ENCODE results near the gene CBX6.

CBX6 gene

GRCh38 chr22:38901111-38901641, 29.2 kb upstream of the CBX6 start:
- TF ChIP-seq EZH2phosphoT487 (IDR thresholded peaks at IDR 0.05; ENCODE audit: low read depth) = no peak
- no peak for TF ChIP-seq CTCF (IDR thresholded peaks at IDR 0.05; ENCODE audit: low read depth, low read length)
- H3K27me3 ChIP-seq (ENCODE audit: low read depth, low read length) = 0 out of 2 replicates have a peak, but pooled peaks cover 8% of the 10 kb centered on the region
- H3K36me3 ChIP-seq (replicated peaks; ENCODE audit: low read depth, low read length) = peaks cover 4% of the 10 kb centered on the region
- no peak overlapping the region for H3K9ac ChIP-seq (ENCODE audit: low read length)
- H3K9me3 ChIP-seq (ENCODE audit: insufficient read depth, low read length) = peaks cover 13% of the 10 kb centered on the region; the same call in 1 of the 2 replicates
- H3K79me2 ChIP-seq (ENCODE audit: low read length) = no peaks in the 10 kb centered on the region
- H3K4me3 ChIP-seq (ENCODE audit: low read length) = no peak overlapping the region
- peak overlapping the region; percentile 26 for H3K4me2 ChIP-seq (ENCODE audit: low read length)
- no peak overlapping the region for H3K27ac ChIP-seq (ENCODE audit: low read length)
- H2AFZ ChIP-seq (ENCODE audit: low read depth, low read length) = no peak overlapping the region
- H3K4me1 ChIP-seq (ENCODE audit: low read length) = peaks cover 19% of the 10 kb centered on the region
- H4K20me1 ChIP-seq (ENCODE audit: insufficient read depth, low read length) = no peaks in the 10 kb centered on the region

- TF ChIP-seq CTCF (IDR thresholded peaks at IDR 0.05; ENCODE audit: low read depth, low read length) = no peak
- no peak for TF ChIP-seq EZH2phosphoT487 (IDR thresholded peaks at IDR 0.05; ENCODE audit: low read depth)
- Histone ChIP-seq H3K9ac (ENCODE audit: low read length) (no peak overlapping the region), H4K20me1 (ENCODE audit: insufficient read depth, low read length) (no peaks in the 10 kb centered on the region), H3K9me3 (ENCODE audit: insufficient read depth, low read length) (peaks cover 13% of the 10 kb centered on the region; the same call in 1 of the 2 replicates), H3K4me3 (ENCODE audit: low read length) (no peak overlapping the region), H3K4me2 (ENCODE audit: low read length) (peak overlapping the region; percentile 26), H2AFZ (ENCODE audit: low read depth, low read length) (no peak overlapping the region), H3K27me3 (ENCODE audit: low read depth, low read length) (0 out of 2 replicates have a peak, but pooled peaks cover 8% of the 10 kb centered on the region), H3K4me1 (ENCODE audit: low read length) (peaks cover 19% of the 10 kb centered on the region), H3K36me3 (replicated peaks; ENCODE audit: low read depth, low read length) (peaks cover 4% of the 10 kb centered on the region), H3K79me2 (ENCODE audit: low read length) (no peaks in the 10 kb centered on the region), H3K27ac (ENCODE audit: low read length) (no peak overlapping the region)
These were observed 28.7 kb upstream of the CBX6 start for GRCh38 chr22:38900677-38901076.

GRCh38 chr22:38891256-38891655, 19.2 kb upstream of the CBX6 start:
- no peak overlapping the region for H2AFZ ChIP-seq (ENCODE audit: low read depth, low read length)
- H3K4me1 ChIP-seq (ENCODE audit: low read length) = no peaks in the 10 kb centered on the region
- no peak overlapping the region for H3K27ac ChIP-seq (ENCODE audit: low read length)
- no peaks in the 10 kb centered on the region for H3K79me2 ChIP-seq (ENCODE audit: low read length)
- H3K4me3 ChIP-seq (ENCODE audit: low read length) = no peak overlapping the region
- no peaks in the 10 kb centered on the region for H4K20me1 ChIP-seq (ENCODE audit: insufficient read depth, low read length)
- no peak overlapping the region for H3K4me2 ChIP-seq (ENCODE audit: low read length)
- H3K9me3 ChIP-seq (ENCODE audit: insufficient read depth, low read length) = no peaks in the 10 kb centered on the region; the same call in 1 of the 2 replicates
- H3K9ac ChIP-seq (ENCODE audit: low read length) = no peak overlapping the region
- TF ChIP-seq EZH2phosphoT487 (IDR thresholded peaks at IDR 0.05; ENCODE audit: low read depth) = no peak
- no peak for TF ChIP-seq CTCF (IDR thresholded peaks at IDR 0.05; ENCODE audit: low read depth, low read length)
- no peaks in the 10 kb centered on the region for H3K36me3 ChIP-seq (replicated peaks; ENCODE audit: low read depth, low read length)
- H3K27me3 ChIP-seq (ENCODE audit: low read depth, low read length) = peaks cover 28% of the 10 kb centered on the region; the same call in 1 of the 2 replicates

GRCh38 chr22:38890377-38890776, 18.4 kb upstream of the CBX6 start:
- Histone ChIP-seq H3K4me2 (ENCODE audit: low read length) (no peak overlapping the region), H3K79me2 (ENCODE audit: low read length) (no peaks in the 10 kb centered on the region), H3K4me3 (ENCODE audit: low read length) (no peak overlapping the region), H3K4me1 (ENCODE audit: low read length) (no peaks in the 10 kb centered on the region), H3K27me3 (ENCODE audit: low read depth, low read length) (peaks cover 28% of the 10 kb centered on the region; the same call in 1 of the 2 replicates), H3K27ac (ENCODE audit: low read length) (no peak overlapping the region), H3K9ac (ENCODE audit: low read length) (no peak overlapping the region), H2AFZ (ENCODE audit: low read depth, low read length) (no peak overlapping the region), H3K36me3 (replicated peaks; ENCODE audit: low read depth, low read length) (no peaks in the 10 kb centered on the region), H3K9me3 (ENCODE audit: insufficient read depth, low read length) (no peaks in the 10 kb centered on the region; the same call in 1 of the 2 replicates), H4K20me1 (ENCODE audit: insufficient read depth, low read length) (no peaks in the 10 kb centered on the region)
- TF ChIP-seq EZH2phosphoT487 (IDR thresholded peaks at IDR 0.05; ENCODE audit: low read depth) = no peak
